ENCODE results near the gene TMUB2.

- TF ChIP-seq CTCF (conservative IDR thresholded peaks at IDR 0.05 in 1 of 2, IDR thresholded peaks at IDR 0.05 in 1 of 2; ENCODE audit: extremely low read depth in 1 of 2, insufficient read depth in 1 of 2, low read depth in 1 of 2, low read length in 2 of 2), result no peak
- no peak for TF ChIP-seq EZH2 (IDR thresholded peaks at IDR 0.05; ENCODE audit: borderline replicate concordance, low read length)
These were observed 13.8 kb downstream of the TMUB2 start for GRCh38 chr17:44200478-44201155.
